Measurements from ENCODE around the gene STYX. TPM values are rescaled to one million over a fixed set of nuclear protein-coding genes. Genes with fewer than 3 reads are reported as not detected.

Gene STYX
- total RNA-seq, 2 experiments from 2014 or later = 16.3 to 17.5 TPM

DNA sequence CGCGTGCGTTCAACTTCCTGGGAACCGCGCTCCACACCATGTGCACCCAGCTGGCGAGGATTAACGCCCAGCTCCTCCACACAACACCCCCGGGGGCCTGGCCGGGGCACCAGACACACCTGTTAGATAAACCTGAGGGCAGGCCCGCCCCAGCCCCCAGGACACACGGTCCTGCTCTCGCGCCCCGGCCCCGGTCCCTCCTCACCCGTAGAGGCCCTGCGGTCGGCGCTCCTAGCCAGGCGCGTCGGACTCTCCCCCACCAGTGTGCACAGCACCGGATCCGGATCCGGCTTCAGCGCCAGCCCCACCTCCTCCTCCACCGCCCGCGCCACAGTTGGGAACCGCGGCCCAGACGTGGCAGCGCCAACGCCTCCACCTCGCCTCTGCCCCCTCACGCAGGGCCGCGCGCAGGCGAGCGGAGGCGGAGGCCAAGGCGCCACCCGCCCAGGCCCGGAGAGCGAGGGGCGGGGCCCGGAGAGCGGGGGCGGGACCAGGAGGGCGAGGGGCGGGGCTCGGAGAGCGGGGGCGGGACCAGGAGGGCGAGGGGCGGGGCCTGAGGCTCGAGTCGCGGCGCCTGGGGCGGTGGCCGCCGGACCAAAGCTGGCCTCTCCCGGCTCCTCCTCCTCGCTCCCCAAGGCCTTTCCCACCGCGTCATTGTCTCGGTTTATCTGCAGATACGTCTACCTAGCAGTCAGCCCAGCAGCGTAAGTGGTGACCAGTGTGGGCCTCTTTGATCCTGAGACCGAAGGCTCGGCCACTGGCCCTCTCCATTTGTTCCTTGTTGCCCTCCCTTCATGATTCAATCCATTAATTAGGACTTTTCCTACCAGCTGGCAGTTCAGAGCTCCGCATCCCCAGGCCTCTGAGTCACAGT lies 61.5 kb downstream of the STYX start, which contains the start of gene GNPNAT1:
GNPNAT1 (minus strand) TSS at position 385 of the 874 bp plus-strand sequence. CDS start 6,957 bp downstream, outside the sequence.
- Mint-ChIP-seq H3K36me3 (peaks cover 9% of the 10 kb centered on the region), H3K27me3 (no peaks in the 10 kb centered on the region)

DNA sequence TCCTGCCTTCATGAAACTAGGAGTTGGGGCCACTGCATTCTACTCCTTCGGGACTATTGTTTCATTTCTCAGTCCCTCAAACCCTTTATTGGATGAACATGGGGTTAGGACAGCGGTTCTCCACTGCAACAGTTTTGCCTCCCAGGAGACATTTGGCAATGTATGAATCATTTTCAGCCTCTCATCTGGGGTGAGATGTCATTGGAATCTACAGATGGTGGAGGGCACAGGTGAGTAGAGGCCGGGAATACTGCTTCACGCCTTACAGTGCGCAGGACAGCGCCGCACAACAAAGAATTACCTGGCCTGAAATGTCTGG lies 62.1 kb downstream of the STYX start:
- Mint-ChIP-seq H3K36me3 (peaks cover 7% of the 10 kb centered on the region), H3K9me3 (peaks cover 5% of the 10 kb centered on the region), H3K4me1 (peaks cover 34% of the 10 kb centered on the region)

More for the DNA sequence above, 61.5 kb downstream of the STYX start, which contains the start of gene GNPNAT1:
- peak within 1 kb of the TSS; percentile 80 for H3K27ac Mint-ChIP-seq
- H3K4me1 Mint-ChIP-seq = peaks cover 35% of the 10 kb centered on the region
- peaks cover 1% of the 10 kb centered on the region for H3K9me3 Mint-ChIP-seq
- DNase-seq = peak; percentile 90
- H3K4me3 Mint-ChIP-seq = peak within 1 kb of the TSS; percentile 89

DNA sequence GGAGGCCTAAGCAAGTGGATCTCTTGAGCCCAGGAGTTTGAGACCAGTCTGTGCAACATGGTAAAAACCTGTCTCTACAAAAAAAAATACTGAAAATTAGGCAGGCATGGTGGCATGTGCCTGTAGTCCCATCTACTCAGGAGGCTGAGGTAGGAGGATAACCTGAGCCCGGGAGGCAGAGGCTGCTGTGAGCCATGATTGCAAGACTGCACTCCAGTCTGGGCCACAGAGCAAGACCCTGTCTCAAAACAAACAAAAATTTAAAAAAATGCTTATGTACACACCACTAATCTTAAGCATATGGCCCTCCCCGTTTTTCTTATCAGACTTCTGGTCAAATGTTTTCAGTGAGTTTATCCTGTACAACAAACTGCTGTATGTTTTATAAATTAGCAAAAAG lies 63.1 kb downstream of the STYX start:
- no peak overlapping the region for H3K27ac Mint-ChIP-seq
- H3K36me3 Mint-ChIP-seq = peaks cover 7% of the 10 kb centered on the region
- H3K4me3 Mint-ChIP-seq = no peak overlapping the region
- no peak for DNase-seq
- H3K27me3 Mint-ChIP-seq = no peaks in the 10 kb centered on the region
- H3K4me1 Mint-ChIP-seq = peaks cover 35% of the 10 kb centered on the region
- H3K9me3 Mint-ChIP-seq = peaks cover 8% of the 10 kb centered on the region

More for the DNA sequence above, 62.1 kb downstream of the STYX start:
- Mint-ChIP-seq H3K4me3 (peak overlapping the region; percentile 82), H3K27ac (peak overlapping the region; percentile 54), H3K27me3 (no peaks in the 10 kb centered on the region)
- DNase-seq = no peak

DNA sequence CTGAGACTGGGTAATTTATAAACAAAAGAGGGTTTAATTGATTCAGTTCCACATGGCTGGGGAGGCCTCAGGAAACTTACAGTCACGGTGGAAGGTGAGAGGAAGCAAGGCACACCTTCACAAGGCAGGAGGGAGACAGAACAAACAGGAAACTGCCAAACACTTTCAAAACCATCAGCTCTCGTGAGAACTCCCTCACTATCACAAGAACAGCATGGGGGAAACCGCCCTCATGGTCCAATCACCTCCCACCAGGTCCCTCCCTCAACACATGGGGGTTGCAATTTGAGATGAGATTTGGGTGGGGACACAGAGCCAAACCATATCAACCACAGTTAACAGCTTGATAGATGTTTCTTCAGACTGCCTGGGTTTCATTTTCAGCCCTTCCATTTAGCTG lies 67.7 kb downstream of the STYX start:
- Mint-ChIP-seq H3K27ac (no peak overlapping the region), H3K27me3 (no peaks in the 10 kb centered on the region), H3K36me3 (no peaks in the 10 kb centered on the region), H3K9me3 (peaks cover 8% of the 10 kb centered on the region), H3K4me1 (peaks cover 11% of the 10 kb centered on the region), H3K4me3 (no peak overlapping the region)
- no peak for DNase-seq

DNA sequence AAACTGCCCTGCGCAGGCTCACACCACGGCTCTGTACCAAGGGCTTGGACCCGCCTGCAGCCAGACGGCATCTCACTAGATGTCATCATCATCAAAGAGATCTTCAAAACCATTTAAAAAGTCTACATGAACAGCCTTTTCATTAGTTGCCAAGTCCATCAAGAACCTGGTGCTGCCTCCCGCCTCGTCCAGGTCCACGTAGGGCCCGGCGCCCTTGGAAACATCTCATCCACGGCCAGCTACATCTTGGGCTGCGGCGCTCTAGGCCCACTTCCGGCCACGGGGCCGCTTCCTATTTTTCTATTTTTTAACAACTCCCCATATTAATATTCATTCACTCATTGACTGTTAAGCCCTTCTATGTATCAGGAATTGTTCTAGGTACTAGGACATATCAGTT lies 68.9 kb downstream of the STYX start:
- Mint-ChIP-seq H3K27me3 (no peaks in the 10 kb centered on the region), H3K36me3 (no peaks in the 10 kb centered on the region), H3K27ac (no peak overlapping the region), H3K4me1 (peaks cover 11% of the 10 kb centered on the region), H3K9me3 (peaks cover 8% of the 10 kb centered on the region), H3K4me3 (no peak overlapping the region)
- no peak for DNase-seq

DNA sequence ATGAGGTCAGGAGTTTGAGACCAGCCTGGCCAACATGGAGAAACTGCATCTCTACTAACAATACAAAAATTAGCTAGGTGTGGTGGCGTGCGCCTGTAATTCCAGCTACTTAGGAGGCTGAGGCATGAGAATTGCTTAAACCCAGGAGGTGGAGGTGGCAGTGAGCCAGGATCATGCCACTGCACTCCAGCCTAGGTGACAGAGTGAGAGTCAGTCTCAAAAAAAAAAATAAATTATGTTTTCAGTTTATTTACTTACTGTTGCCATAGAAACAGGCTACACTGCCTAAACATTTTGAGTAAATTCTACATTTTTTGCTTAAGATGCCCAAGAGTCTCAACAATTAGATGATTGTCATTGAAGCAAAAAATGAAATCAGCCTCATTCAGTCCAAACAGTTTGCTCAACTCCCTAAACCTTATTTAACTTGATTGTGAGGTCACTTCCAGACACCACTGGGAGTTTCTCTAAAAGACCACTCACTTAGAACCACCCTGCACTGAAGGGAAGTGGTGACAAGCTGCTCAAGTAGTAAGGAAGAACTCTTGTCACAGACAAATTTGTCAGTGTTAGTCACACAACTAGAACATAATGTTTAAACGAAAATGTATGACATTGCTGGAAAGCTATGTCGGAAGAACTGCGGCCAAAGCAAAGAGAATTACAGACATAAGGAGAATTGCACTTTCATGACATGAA lies 71.2 kb downstream of the STYX start:
- H3K27ac Mint-ChIP-seq = no peak overlapping the region
- peaks cover 11% of the 10 kb centered on the region for H3K4me1 Mint-ChIP-seq
- H3K9me3 Mint-ChIP-seq = peaks cover 8% of the 10 kb centered on the region
- no peaks in the 10 kb centered on the region for H3K36me3 Mint-ChIP-seq
- H3K27me3 Mint-ChIP-seq = no peaks in the 10 kb centered on the region
- DNase-seq = no peak
- H3K4me3 Mint-ChIP-seq = no peak overlapping the region

DNA sequence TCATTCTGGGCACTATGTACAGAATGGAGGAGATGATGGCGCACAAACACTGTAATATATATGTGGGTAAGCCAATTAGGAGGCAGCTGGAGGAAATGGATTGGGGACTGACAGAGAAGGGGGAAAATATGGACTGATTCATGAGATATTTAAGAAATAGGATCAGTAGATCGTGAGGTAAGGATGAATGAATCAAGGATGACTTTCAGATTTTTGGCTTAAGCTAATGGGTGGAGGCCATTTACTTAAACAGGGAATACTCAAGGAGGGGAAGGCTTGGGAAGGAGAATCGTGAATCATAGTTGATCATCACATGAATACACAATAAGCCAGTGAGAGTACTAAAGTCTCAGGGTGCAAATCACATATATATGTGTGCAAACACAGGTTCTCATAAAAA lies 72.6 kb downstream of the STYX start:
- Mint-ChIP-seq H3K9me3 (peaks cover 2% of the 10 kb centered on the region), H3K27me3 (no peaks in the 10 kb centered on the region), H3K4me1 (peaks cover 7% of the 10 kb centered on the region), H3K36me3 (no peaks in the 10 kb centered on the region), H3K27ac (no peak overlapping the region), H3K4me3 (no peak overlapping the region)
- DNase-seq = no peak

DNA sequence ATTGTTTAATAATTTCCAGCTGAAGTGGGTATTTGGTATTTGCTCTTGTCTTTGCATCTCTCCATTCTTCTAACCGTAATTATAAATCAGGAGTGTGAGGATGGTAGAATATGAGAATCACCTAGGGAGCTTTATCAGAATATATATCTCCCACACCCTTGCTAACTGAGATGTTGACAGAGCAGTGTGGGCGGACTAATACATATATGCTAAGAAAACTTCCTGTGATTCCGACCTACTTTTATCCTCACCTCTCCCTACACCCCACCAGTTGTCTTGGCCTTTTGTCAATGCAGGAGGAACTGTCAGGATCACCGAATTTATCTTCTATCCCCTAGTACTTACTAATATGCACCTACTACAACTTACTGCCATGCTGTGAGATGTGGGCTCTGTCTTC lies 76.1 kb downstream of the STYX start:
- Mint-ChIP-seq H3K4me1 (no peaks in the 10 kb centered on the region), H3K36me3 (no peaks in the 10 kb centered on the region)
- DNase-seq = no peak

DNA sequence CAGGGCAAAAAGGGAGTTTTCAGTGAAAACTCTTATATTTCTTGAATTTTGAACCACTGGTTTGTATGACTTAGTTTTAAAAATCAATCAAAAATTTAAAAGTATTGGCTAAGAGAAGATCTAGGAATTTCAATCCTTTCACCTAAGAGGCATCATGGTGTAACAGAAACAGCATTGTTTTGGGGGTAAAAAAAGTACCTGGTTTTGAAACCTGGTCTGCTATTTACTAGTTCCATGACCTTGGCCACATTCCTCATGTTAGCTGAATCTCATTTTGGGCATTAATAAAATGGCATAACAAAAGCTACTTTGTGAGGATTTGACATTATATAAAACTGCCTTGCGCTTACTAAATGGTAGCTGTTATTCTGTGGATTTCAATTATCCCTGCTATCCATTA lies 78.1 kb downstream of the STYX start:
- Mint-ChIP-seq H3K4me3 (no peak overlapping the region), H3K27ac (no peak overlapping the region), H3K9me3 (no peaks in the 10 kb centered on the region), H3K4me1 (no peaks in the 10 kb centered on the region), H3K36me3 (no peaks in the 10 kb centered on the region), H3K27me3 (no peaks in the 10 kb centered on the region)
- DNase-seq = no peak

More for the DNA sequence above, 76.1 kb downstream of the STYX start:
- Mint-ChIP-seq H3K27ac (no peak overlapping the region), H3K4me3 (no peak overlapping the region), H3K9me3 (no peaks in the 10 kb centered on the region), H3K27me3 (no peaks in the 10 kb centered on the region)

DNA sequence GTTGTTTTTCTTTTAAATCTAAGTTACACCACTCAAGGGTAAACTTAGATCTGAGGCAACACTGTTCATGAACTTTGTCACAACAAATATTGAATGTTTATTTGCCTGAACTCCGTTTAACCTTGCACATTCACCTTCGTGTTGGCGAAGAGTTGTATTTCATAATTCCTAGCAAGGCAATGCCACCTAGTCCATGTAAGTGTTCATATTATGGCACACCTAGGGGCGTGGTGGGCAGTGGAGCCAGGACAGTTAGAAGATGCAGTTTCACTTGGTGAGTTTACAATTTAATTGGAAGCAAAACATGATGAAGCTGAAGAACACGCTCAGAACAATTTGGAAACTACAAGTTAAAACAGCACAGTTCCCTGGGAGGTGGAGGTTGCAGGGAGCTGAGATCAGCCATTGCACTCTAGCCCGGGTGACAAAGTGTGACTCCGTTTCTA lies 91.9 kb downstream of the STYX start:
- Mint-ChIP-seq H3K27ac (no peak overlapping the region), H3K4me1 (peaks cover 2% of the 10 kb centered on the region), H3K9me3 (no peaks in the 10 kb centered on the region), H3K27me3 (peaks cover 4% of the 10 kb centered on the region), H3K4me3 (no peak overlapping the region), H3K36me3 (no peaks in the 10 kb centered on the region)
- no peak for DNase-seq

DNA sequence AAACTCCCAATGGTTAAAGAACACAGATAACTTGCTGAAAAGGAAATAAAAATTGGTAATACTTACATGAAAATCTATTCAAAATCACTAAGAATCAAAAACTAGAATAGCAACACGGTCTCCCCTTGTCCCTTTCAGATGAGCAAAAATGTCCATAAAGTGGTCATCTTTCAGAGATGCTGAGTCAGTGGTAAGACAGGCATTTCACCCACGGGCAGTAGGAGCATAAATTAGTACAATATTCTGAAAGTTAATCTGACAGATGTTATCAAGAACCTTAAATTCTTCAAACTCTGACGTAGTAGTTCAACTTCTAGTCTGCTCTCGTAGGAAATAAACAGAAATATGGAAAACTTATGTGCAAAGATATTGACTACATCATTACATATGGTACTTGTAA lies 94.5 kb downstream of the STYX start:
- DNase-seq = no peak
- Mint-ChIP-seq H3K4me3 (no peak overlapping the region), H3K27ac (no peak overlapping the region), H3K9me3 (no peaks in the 10 kb centered on the region), H3K27me3 (peaks cover 4% of the 10 kb centered on the region), H3K4me1 (peaks cover 2% of the 10 kb centered on the region), H3K36me3 (no peaks in the 10 kb centered on the region)

Other genes with a start within 250 kb of the STYX start
- 1 to 10 TPM; 6.6 to 8.1 TPM for gene TXNDC16, start 177.7 kb upstream of the STYX start, total RNA-seq
- under 1 TPM; 0.27 to 0.32 TPM for gene GPR137C, start 177.3 kb upstream of the STYX start, total RNA-seq
- 100 to 1,000 TPM; 120 to 121 TPM for gene ERO1A, start 34.6 kb upstream of the STYX start, total RNA-seq
- 100 to 1,000 TPM; 117 to 123 TPM for gene PSMC6, start 23.0 kb upstream of the STYX start, total RNA-seq
- gene GNPNAT1, start 61.4 kb downstream of the STYX start, total RNA-seq = 10 to 100 TPM; 42.2 to 42.4 TPM
- 1 to 10 TPM; 1.3 to 2.3 TPM for gene FERMT2, start 220.9 kb downstream of the STYX start, total RNA-seq

Measured in activated naive CD8-positive, alpha-beta T cell treated with anti-CD3 and anti-CD28 coated beads for 36 hours (primary cell).